ENCODE measurements around the gene SORCS2.

GRCh38 chr4:7359400-7360062 lies 167.2 kb downstream of the SORCS2 start:
- TF ChIP-seq CTCF (IDR thresholded peaks at IDR 0.05; ENCODE audit: insufficient read depth, low read depth, low read length), result no peak
- no peak for TF ChIP-seq EZH2 (IDR thresholded peaks at IDR 0.05; ENCODE audit: insufficient read depth, low read length)

Measured in astrocyte (in vitro differentiated cells and primary cell).